Fibroblast of skin of scalp (primary cell): ENCODE results near the gene NANOS3.
"Not testable (repeated sequence)": the region's sequence is repeated elsewhere in the genome, so short reads cannot be mapped to it uniquely, and the experiment has no call there.

ENCODE experiments used
- DNase-seq: peaks from one replicate; pipeline ENCODE4 v3.0.0-alpha.2; 2013

Gene NANOS3

GRCh38 chr19:13843104-13843921, 33.6 kb upstream of the NANOS3 start:
- DNase-seq, result peak; percentile 84

GRCh38 chr19:13844130-13844631, 32.8 kb upstream of the NANOS3 start:
- DNase-seq, result no peak

GRCh38 chr19:13846557-13847406, 30.2 kb upstream of the NANOS3 start:
- peak; percentile 94 for DNase-seq

GRCh38 chr19:13847407-13848339, 29.3 kb upstream of the NANOS3 start:
- DNase-seq, result peak; percentile 97

- no peak for DNase-seq
Observed at GRCh38 chr19:13848340-13848677, 28.6 kb upstream of the NANOS3 start.

- no peak for DNase-seq
Observed at GRCh38 chr19:13848798-13849676, 27.9 kb upstream of the NANOS3 start.

- peak; percentile 86 for DNase-seq
Observed at GRCh38 chr19:13849991-13850909, 26.7 kb upstream of the NANOS3 start.

- DNase-seq, result peak; percentile 98
Observed at GRCh38 chr19:13850910-13851733, 25.8 kb upstream of the NANOS3 start.

GRCh38 chr19:13851734-13852114, 25.2 kb upstream of the NANOS3 start:
- DNase-seq, result not testable (repeated sequence)

- DNase-seq, result not testable (repeated sequence)
Observed at GRCh38 chr19:13852171-13852707, 24.7 kb upstream of the NANOS3 start.

GRCh38 chr19:13856497-13856896, 20.4 kb upstream of the NANOS3 start:
- no peak for DNase-seq

GRCh38 chr19:13859361-13859880, 17.5 kb upstream of the NANOS3 start:
- peak; percentile 68 for DNase-seq

GRCh38 chr19:13860679-13861391, 16.1 kb upstream of the NANOS3 start:
- DNase-seq, result no peak

- no peak for DNase-seq
Observed at GRCh38 chr19:13861392-13861713, 15.6 kb upstream of the NANOS3 start.

- DNase-seq, result peak; percentile 96
Observed at GRCh38 chr19:13861714-13862531, 15.0 kb upstream of the NANOS3 start.

GRCh38 chr19:13864046-13864666, 12.8 kb upstream of the NANOS3 start:
- DNase-seq, result no peak
